Measurements from ENCODE around the gene DICER1.

- TF ChIP-seq MAX (CRISPR knock-in tag; IDR thresholded peaks at IDR 0.05) (no peak), CHD2 (IDR thresholded peaks at IDR 0.05; ENCODE audit: low read depth, low read length) (no peak), L3MBTL2 (IDR thresholded peaks at IDR 0.05) (no peak), ATF3 (IDR thresholded peaks at IDR 0.05) (no peak), ATF3 (CRISPR knock-in tag; conservative IDR thresholded peaks at IDR 0.05) (no peak), CTCF (IDR thresholded peaks at IDR 0.05 in 2 of 3, conservative IDR thresholded peaks at IDR 0.05 in 1 of 3; ENCODE audit: insufficient read depth in 2 of 3, low read depth in 1 of 3, low read length in 3 of 3) (no peak), ZNF76 (CRISPR knock-in tag; IDR thresholded peaks at IDR 0.05; ENCODE audit: borderline replicate concordance) (no peak), FOXO4 (CRISPR knock-in tag; IDR thresholded peaks at IDR 0.05) (no peak), RAD21 (CRISPR knock-in tag; conservative IDR thresholded peaks at IDR 0.05 in 1 of 2, IDR thresholded peaks at IDR 0.05 in 1 of 2) (no peak), CAMTA2 (CRISPR knock-in tag; conservative IDR thresholded peaks at IDR 0.05) (no peak)
Measured at GRCh38 chr14:95111507-95112164, 45.7 kb downstream of the DICER1 start.

Measured in K562 (cell line).